Lower leg skin (tissue), 3 donors: ENCODE results near the gene NSMCE4A.

Experiments
- CTCF ChIP-seq, 3 donors: fragments of 450-650 bp; IDR thresholded peaks; one replicate each; pipeline ENCODE4 v1.5.1; 2016; ENCODE audit warnings: antibody characterized with exemption in 3 of 3, mild to moderate bottlenecking in 3 of 3, moderate library complexity in 2 of 3
- POLR2A ChIP-seq, 2 donors: fragments of 450-650 bp; IDR thresholded peaks; one replicate each; pipeline ENCODE4 v1.6.1; 2016 to 2017; ENCODE audit warnings: antibody characterized with exemption in 2 of 2, mild to moderate bottlenecking in 1 of 2, moderate library complexity in 1 of 2

DNA sequence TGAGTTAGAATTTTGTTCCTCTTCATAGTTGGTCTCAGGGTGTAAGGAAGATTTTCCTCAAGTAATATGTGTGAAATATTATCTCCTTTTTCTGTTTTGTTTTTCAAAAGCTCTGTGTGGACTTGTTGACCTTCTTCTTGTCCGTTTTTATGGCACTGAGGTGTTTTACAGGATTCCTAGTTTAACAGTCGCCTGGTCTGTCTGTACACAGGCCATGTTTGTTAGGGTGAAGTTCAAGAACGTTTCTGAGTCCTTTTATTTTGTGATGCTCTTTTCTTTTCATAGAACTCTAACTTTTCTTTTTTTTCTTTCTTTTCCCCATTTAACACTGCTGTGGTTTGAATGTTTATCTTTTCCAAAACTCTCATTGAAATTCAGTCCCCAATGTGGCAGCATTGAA, 32.4 kb upstream of the NSMCE4A start:
- TF ChIP-seq CTCF (IDR thresholded peaks at IDR 0.05) = no peak
- TF ChIP-seq POLR2A (IDR thresholded peaks at IDR 0.05) = no peak
